ENCODE results near the gene SDHB. TPM values are rescaled to one million over a fixed set of nuclear protein-coding genes. Genes with fewer than 3 reads are reported as not detected.

SDHB gene
- total and polyA plus RNA-seq, 7 donors = 190 to 452 (median 266) TPM

DNA sequence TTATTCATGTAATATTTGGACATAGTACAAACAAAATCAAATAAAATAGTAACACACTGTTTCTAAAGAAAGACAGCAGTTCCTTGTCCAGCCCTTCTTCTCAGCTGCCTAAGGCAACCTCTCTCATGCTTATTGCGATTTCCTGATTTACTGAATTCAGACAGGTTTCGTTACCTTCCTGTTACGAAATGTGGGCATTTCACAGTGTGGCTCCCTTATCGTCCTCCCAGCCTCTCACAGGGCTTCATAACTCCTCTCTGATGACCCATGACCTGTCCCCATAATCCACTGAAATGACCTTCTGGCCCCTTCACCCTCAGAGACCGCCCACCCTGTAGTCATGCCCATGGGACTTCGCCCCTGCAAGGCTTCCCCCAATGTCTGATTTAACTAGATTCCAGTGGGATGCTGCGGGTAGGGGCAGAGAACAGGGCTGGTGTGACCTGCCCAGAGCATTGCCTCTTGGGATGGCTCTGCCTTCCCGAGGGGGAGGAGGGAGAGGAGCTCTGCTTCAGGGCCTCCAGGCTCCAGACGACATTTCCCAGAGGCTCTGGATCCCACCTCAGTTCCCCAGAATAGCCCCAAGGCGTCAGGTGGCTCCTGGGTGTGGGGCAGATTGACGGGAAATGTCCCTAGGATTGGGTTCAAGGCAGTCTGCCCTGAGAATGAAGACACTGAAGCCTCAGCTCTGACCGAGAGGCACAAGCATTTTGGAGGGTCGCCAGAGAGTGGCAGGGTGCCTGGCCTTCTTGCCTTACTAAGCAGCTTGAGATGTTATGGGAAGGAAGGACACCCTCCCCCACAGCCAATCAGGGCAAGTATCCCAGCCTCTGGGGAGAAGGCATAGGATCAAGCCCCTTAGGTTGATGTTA is 44.9 kb upstream of the SDHB start:
- H3K4me3 ChIP-seq = peak overlapping the region; percentile 11
- ATAC-seq (peak; percentile 85 to 92 (median 86)), DNase-seq (peak; percentile 91 to 98)
- no peaks in the 10 kb centered on the region for H3K9me3 ChIP-seq
- TF ChIP-seq CTCF (IDR thresholded peaks at IDR 0.05) = no peak
- peaks cover 0 to 77% of the 10 kb centered on the region in 2 donors for H3K36me3 ChIP-seq (ENCODE audit: insufficient read depth in 1 of 2, low read depth in 1 of 2)
- intact Hi-C loops (cut with DNase I) = no loop called here
- peak overlapping the region; percentile 88 for H3K27ac ChIP-seq
- no peaks in the 10 kb centered on the region for H3K27me3 ChIP-seq (ENCODE audit: insufficient read depth in 3 of 3, low read length in 2 of 3)
- peaks cover 85% of the 10 kb centered on the region for H3K4me1 ChIP-seq
- WGBS, 3 donors = 33 to 53% (median 37%) methylated on average over 13 of the region's 13 CpGs

- Histone ChIP-seq H3K9me3 (no peaks in the 10 kb centered on the region), H3K4me3 (peak overlapping the region; percentile 11), H3K36me3 (ENCODE audit: insufficient read depth in 1 of 2, low read depth in 1 of 2) (peaks cover 0 to 77% of the 10 kb centered on the region in 2 donors), H3K27ac (peak overlapping the region; percentile 88), H3K4me1 (peaks cover 79% of the 10 kb centered on the region), H3K27me3 (ENCODE audit: insufficient read depth in 3 of 3, low read length in 2 of 3) (no peaks in the 10 kb centered on the region)
- TF ChIP-seq CTCF (IDR thresholded peaks at IDR 0.05) = no peak
- intact Hi-C loops (cut with DNase I) = no loop called here
- DNase-seq (no peak), ATAC-seq (no peak)
- WGBS, 3 donors = 27 to 54% (median 37%) methylated on average over 14 of the region's 14 CpGs
Observed at GRCh38 chr1:17097787-17098186, 44.0 kb upstream of the SDHB start.

DNA sequence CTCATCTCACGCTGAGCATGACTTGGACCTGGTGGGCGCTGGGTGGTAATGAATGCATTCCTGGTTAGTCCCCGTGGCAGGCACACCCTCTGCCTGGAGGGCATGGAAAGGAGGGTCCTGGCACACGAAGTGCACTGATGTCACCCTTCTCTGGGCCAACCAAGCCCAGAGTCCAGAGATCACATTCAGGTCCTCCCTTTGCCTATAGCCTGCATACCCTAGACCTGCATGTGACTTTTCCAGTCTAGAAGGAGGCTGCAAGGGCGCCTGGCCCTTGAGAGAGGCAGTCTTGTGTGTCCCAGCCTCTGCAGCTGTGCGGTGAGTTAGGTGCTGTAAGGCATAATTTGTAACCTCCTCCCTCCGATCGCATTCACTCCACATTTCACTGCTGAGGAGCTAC is 43.3 kb upstream of the SDHB start:
- ATAC-seq = no peak
- Histone ChIP-seq H3K27me3 (ENCODE audit: insufficient read depth in 3 of 3, low read length in 2 of 3) (no peaks in the 10 kb centered on the region), H3K9me3 (no peaks in the 10 kb centered on the region), H3K36me3 (ENCODE audit: insufficient read depth in 1 of 2, low read depth in 1 of 2) (peaks cover 0 to 77% of the 10 kb centered on the region in 2 donors), H3K4me3 (no peak overlapping the region), H3K27ac (peak overlapping the region; percentile 88), H3K4me1 (peaks cover 81% of the 10 kb centered on the region)
- no peak for TF ChIP-seq CTCF (IDR thresholded peaks at IDR 0.05)
- DNase-seq = no peak
- intact Hi-C loops (cut with DNase I) = no loop called here
- 28 to 47% (median 39%) methylated on average over 8 of the region's 8 CpGs for WGBS, 3 donors

DNA sequence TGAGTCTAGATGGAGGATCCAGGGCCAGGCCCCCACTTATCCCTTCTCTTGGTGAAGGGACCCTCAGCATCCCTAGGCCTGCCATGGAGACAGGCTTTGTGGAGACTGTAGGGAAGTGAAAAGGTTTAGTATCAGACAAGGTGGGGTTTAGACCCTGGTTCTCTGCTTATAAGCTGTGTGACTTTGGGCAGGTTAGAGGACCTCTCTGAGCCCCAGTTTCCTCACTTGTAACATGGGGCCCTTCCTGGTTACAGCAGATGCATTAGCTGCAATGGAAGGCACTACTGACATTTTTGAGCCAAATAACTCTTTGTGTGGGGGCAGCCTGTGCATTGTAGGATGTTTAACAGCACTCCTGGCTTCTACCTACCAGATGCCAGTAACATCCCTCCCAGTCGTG is 42.8 kb upstream of the SDHB start:
- Histone ChIP-seq H3K9me3 (no peaks in the 10 kb centered on the region), H3K4me3 (no peak overlapping the region), H3K27ac (peak overlapping the region; percentile 47), H3K36me3 (ENCODE audit: insufficient read depth in 1 of 2, low read depth in 1 of 2) (peaks cover 0 to 77% of the 10 kb centered on the region in 2 donors), H3K4me1 (peaks cover 81% of the 10 kb centered on the region), H3K27me3 (ENCODE audit: insufficient read depth in 3 of 3, low read length in 2 of 3) (no peaks in the 10 kb centered on the region)
- ATAC-seq = no peak
- intact Hi-C loops (cut with DNase I) = no loop called here
- TF ChIP-seq CTCF (IDR thresholded peaks at IDR 0.05) = no peak
- no peak for DNase-seq
- WGBS, 3 donors = 0 to 30% (median 11%) methylated on average over 1 of the region's 1 CpG

All from psoas muscle (tissue), 8 donors.